ENCODE results near the gene PECR. TPM values are rescaled to one million over a fixed set of nuclear protein-coding genes. Genes with fewer than 3 reads are reported as not detected.
"Not testable (repeated sequence)": the region's sequence is repeated elsewhere in the genome, so short reads cannot be mapped to it uniquely, and the experiment has no call there.

The PECR gene
- total RNA-seq, 1 donor from 2014 or later = 27.3 TPM

DNA sequence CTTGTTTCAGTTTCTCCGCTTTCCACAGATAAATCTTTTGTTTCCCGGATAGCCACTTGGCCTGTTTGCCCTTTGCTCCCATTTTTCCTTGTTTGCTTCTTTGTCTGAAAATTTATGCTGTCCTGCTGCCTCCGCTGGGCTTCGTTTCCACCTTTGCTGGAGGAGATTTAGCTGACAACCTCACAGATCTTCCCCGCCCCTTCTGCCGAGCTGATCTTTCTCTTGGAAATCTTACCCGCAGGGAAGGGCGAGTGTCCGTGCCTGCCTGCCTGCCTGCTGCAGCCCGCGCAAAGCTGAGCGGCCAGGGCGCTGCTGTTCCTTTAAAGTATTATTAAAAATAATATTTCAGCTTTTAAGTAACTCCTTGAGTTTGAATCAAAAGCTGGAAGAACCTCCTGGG is 26.2 kb upstream of the PECR start:
- no peak for FAIRE-seq

GRCh38 chr2:216107320-216107719 is 25.7 kb upstream of the PECR start:
- no peak for FAIRE-seq
- no peak for DNase-seq (ENCODE audit: low spot score in 2 of 2)

More for the DNA sequence above, 26.2 kb upstream of the PECR start:
- DNase-seq (ENCODE audit: low spot score in 2 of 2) = no peak

- FAIRE-seq (no peak), DNase-seq (ENCODE audit: low spot score in 2 of 2) (no peak)
These were observed 23.1 kb upstream of the PECR start for GRCh38 chr2:216104691-216105090.

GRCh38 chr2:216103213-216103612 is 21.6 kb upstream of the PECR start:
- DNase-seq (ENCODE audit: low spot score in 2 of 2) = no peak
- no peak for FAIRE-seq

DNA sequence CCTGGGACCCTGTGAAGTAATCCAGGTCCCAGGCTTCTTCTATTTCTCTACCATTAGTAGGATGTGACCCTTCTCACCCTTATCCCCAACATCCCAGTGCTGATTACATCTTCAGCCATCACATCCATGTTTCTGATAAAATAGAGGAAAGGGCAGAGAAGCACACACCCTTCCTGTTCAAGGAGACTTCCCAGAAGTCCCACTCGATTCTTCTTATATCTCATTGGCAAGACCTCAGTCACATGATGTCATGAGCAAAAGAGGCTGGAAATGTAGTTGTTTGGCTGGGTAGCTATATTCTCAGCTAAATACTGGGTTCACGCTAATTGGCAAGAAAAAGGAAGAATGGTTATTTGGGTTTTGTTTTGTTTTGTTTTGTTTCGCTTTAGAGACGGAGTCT is 19.5 kb upstream of the PECR start:
- FAIRE-seq (no peak), DNase-seq (ENCODE audit: low spot score in 2 of 2) (no peak)

DNA sequence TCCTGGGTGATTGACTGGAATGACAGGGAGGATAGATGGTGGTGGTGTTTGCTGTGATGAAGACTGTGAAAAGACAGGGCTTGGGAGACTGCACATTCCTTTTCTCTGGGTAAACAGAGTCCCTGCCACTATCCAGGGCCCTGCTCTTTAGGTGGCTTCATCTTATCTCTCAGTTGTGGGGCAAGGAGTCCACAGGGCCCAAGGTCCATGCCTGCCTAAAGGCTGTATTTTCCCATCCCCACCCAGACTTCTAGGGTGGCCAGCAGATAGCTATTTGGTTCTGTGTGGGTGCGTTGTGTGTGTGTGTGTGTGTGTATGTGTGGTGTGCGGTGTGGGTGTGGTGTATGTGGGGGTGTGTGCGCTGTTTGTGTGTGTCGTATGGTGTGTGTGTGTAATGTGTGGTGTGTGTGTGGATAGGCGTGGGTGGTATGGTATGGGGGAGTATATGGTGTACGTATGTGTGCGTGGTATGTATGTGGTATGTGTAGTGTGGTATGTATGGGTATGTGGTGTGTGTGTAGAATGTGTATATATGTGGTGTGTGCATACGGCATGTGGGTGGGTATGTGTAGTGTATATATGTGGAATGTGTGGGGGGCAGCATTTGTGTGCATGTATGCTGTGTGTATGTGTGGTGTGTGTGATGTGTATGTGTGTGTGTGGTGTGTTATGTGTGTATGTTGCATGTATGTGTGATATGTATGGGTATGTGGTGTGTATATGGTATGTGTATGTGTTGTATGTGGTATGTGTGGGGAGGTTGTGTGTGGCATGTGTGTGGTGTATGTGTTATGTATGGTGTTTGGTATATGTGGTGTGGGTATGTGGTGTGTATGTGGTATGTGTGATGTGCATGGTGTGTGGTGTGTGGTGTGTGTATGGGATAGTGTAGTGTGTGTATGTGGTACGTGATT is 17.1 kb upstream of the PECR start:
- DNase-seq (ENCODE audit: low spot score in 2 of 2) (no peak), FAIRE-seq (no peak)

- no peak for FAIRE-seq
- no peak for DNase-seq (ENCODE audit: low spot score in 2 of 2)
These were observed 13.1 kb upstream of the PECR start for GRCh38 chr2:216094701-216095100.

GRCh38 chr2:216092646-216093045 is 11.0 kb upstream of the PECR start:
- DNase-seq (ENCODE audit: low spot score in 2 of 2) = no peak
- FAIRE-seq = no peak

DNA sequence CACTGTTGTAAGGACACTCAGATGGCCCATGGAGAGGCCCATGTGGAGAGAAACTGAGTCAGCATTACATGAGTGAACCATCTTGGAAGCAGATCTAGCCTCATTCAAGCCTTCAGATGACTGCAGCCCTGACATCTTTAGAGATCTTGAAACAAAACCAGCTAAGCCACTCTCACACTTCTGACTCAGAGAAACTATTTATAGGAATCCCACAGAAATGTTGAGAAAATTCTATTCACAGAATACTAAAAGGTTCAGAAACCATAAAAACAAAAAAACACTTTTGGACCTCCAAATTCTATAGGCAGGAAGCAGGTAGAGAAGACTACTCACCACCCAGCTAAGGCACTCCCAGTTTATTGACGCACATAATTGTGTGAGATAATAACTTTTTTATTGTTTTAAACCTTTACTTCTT is 8.8 kb upstream of the PECR start:
- FAIRE-seq (no peak), DNase-seq (ENCODE audit: low spot score in 2 of 2) (no peak)

GRCh38 chr2:216086207-216086893 is 4.7 kb upstream of the PECR start:
- no peak for FAIRE-seq
- DNase-seq (ENCODE audit: low spot score in 2 of 2) = no peak

- no peak for FAIRE-seq
- no peak for DNase-seq (ENCODE audit: low spot score in 2 of 2)
These were observed 2.9 kb upstream of the PECR start for GRCh38 chr2:216084547-216084946.

DNA sequence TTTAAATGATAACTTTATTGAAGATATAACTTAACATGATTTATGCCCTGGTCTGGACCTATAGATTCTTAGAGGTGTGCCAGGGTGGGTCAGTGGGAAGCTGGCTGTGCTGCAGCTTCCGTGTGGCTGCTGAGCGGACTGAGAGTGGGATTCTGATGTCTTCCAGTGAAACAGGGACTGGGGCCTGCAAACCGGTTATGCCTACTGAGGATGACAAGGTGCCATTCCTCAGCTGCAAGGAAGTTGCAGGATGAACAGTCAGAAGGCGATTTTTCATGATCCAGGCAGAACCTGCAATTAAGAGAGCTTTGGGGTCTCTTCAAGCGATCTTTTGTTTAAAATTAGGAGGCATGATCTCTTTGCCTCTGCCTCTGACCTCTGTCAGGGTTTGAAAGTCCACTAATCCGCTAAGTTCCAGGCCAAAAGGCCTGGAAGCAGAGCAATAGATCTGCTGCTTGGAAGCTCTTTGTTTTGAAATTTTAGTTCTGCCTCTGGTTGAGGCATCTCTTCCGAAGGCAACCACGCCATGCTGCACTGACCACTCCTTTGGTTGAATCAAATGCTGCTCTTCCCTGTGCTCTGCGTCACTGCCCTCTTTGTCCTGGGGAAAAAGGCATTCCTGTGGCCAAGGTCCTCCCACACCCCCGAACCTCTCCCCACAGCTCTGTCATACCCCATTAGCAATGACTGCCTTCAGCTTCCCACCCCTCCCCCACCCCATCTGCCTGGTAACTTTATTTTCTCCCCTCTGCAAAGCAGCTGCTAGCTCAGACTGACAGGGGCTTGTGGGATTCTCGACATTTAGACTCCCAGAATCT is 2.1 kb upstream of the PECR start:
- peak in 1 of 2 donors; percentile 18 for DNase-seq (ENCODE audit: low spot score in 2 of 2)
- FAIRE-seq = no peak

DNA sequence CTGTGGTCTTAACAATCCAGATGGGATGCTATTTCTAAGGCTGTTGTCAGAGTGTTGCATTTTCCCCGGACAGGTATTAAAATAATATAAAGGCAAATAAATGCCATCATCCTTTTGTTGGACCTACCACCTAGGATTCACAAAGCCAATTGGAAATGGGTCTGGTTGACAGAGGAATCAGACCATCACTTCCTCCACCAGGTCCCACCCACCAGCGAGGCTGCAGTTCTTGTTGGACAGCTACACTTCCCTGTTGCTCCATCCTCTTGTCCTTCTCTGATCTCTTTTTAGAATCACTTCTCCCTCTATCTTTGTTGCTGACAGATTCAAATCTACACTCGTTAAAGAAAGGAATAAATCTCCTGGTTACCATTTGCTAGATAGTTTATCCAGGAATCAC is 1.2 kb upstream of the PECR start:
- FAIRE-seq = no peak
- DNase-seq (ENCODE audit: low spot score in 2 of 2) = peak; percentile 27

DNA sequence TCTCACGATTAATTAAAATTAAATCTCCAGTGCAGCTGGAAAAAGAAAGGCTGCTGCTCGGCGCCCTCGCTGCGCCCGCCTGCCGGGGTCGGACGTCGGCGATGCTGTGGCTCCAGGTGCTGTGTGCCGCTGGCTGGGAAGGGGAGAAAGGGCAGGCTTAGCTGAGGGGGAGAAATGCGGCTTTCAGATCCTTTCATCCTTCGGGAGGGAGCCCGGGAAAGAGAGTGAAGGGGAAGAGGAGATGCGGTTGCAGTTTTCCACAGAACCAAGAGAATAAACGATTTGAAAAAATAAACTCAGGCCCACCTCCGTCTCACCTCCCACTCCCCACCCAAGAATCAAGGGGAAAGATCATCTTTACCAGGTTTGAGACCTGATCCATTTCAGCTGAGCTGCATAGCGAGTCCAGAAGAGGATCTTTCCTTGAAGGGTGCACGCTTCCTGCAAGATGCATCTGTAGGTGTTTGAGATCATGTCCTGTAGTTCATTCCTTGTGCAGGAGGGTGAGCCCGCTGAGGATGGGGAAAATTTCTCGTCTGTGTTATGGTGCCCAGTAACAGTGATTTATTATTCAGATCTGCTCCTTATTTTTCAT is 605 bp upstream of the PECR start:
- DNase-seq (ENCODE audit: low spot score in 2 of 2) (peak; percentile 22 to 31), FAIRE-seq (no peak)

- DNase-seq (ENCODE audit: low spot score in 2 of 2) (no peak), FAIRE-seq (no peak)
These were observed 597 bp downstream of the PECR start for GRCh38 chr2:216081012-216081411.

GRCh38 chr2:216080048-216080447 is 1.6 kb downstream of the PECR start:
- not testable (repeated sequence) for FAIRE-seq; DNase-seq (ENCODE audit: low spot score in 2 of 2)

DNA sequence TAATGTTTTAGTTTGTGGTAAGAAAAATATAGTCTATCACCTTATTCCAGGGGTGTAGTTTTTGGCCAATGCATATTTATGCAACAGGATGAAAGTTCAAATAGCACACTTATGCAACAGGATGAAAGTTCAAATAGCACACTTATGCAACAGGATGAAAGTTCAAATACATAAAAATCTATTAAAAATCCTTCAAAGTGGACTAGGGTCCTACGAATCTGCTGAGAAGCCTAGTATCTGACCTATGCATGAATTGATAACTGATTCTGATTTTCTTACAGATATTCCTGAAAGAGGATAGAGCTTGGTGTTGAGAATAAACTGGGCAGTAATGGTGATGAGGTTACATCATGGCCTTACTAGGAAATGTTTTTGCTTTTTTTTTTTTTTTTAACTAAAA is 2.8 kb downstream of the PECR start:
- DNase-seq (ENCODE audit: low spot score in 2 of 2) (no peak), FAIRE-seq (no peak)

DNA sequence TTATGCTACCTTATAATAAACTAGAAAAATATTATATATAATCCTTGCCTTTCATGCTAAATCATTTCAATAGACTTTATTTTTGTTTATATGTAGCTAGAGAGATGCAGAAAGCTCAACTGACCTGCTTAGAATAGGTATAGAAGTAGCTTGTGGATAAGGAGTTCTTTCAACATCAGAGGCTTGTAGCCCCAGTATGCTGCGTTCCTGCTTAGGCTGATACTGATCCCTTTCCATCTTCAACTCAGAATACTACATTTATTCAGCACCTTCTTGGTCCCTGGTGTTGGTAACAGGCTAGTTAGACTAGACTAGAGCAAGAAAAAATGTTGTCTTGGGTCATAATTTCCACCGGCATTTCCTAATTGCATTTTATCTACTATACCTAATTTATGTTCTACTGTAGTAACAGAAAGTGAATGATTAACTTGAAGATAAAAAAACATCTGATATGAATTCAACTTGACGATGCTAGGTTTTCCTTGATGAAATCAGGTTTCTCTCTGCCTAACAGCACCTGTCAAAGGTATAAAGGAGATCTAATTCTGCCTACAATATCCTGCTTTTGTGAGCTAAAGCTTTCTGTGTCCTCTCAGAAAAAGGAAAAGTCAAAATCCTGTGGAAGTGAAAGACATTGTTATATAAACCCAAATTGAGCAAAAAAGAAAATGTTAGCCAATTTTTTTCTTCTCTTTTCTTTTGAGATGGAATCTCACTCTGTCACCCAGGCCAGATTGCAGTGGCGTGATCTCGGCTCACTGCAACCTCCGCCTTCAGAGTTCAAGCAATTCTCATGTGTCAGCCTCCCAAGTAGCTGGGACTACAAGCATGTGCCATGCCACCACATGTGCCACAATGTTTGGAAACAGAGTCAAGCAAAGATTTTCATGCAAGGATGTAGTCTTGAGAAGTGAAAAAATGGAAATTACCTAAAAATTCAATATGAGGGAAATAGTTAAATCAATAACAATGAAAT is 5.8 kb downstream of the PECR start:
- FAIRE-seq = no peak

GRCh38 chr2:216074794-216075193 is 6.8 kb downstream of the PECR start:
- FAIRE-seq = no peak
- DNase-seq (ENCODE audit: low spot score in 2 of 2) = no peak

More for the DNA sequence above, 5.8 kb downstream of the PECR start:
- no peak for DNase-seq (ENCODE audit: low spot score in 2 of 2)
